IPS-20b (cell line): ENCODE measurements around the gene EGFR.
A peak's percentile ranks its signal among the peaks of the same experiment; 100 is the strongest.

Experiments used
- H3K27ac ChIP-seq: one replicate; pipeline ENCODE4 v1.5.1; 2013; ENCODE audit warnings: low read length
- H3K27me3 ChIP-seq: 2 replicates; pipeline ENCODE4 v1.6.1; 2013; ENCODE audit warnings: mild to moderate bottlenecking, low read length, inconsistent platforms; ENCODE audit not compliant: insufficient read depth
- H3K36me3 ChIP-seq: 2 replicates; pipeline ENCODE4 v1.6.1; 2013; ENCODE audit warnings: low read depth, mild to moderate bottlenecking, inconsistent platforms, low read length, moderate library complexity; ENCODE audit not compliant: insufficient read depth
- H3K4me1 ChIP-seq: 2 replicates; pipeline ENCODE4 v1.6.1; 2013; ENCODE audit warnings: mild to moderate bottlenecking, control low read depth, inconsistent platforms, low read length, moderate library complexity; ENCODE audit not compliant: insufficient read depth
- H3K4me3 ChIP-seq: 2 replicates; pipeline ENCODE4 v1.5.1; 2013; ENCODE audit warnings: mild to moderate bottlenecking, low read length, inconsistent platforms
- H3K9ac ChIP-seq: 2 replicates; pipeline ENCODE4 v1.6.1; 2013; ENCODE audit warnings: low read depth, mild to moderate bottlenecking, inconsistent platforms, low read length, moderate library complexity
- H3K9me3 ChIP-seq: 2 replicates; pipeline ENCODE4 v1.6.1; 2013; ENCODE audit warnings: mild to moderate bottlenecking, low read depth, low read length, inconsistent platforms; ENCODE audit not compliant: insufficient read depth

Gene EGFR

DNA sequence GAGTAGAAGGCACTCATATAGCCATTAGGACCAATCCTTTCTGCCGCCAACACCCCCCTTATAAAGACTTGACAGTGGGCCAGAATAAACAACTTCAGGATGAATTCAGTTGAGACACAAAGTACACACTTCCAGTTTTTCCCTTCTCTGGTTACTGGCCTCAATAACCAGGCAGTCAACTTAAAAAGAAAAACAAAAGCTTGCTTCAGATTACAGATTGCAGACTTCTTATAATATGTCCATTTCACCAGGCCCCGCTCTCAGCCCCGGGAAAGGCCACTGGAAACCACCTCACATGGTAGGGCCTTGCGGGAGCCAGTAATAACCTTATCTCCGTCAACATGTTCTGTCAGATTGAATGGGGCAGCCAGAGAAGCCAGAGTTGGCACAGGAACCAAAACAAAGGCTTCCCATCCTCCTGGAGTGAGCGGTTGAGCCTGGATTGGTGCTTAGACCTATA lies 108.8 kb downstream of the EGFR start:
- Histone ChIP-seq H3K9ac (no peak overlapping the region), H3K4me1 (peaks cover 28% of the 10 kb centered on the region), H3K9me3 (no peaks in the 10 kb centered on the region), H3K36me3 (no peaks in the 10 kb centered on the region), H3K27ac (no peak overlapping the region), H3K27me3 (no peaks in the 10 kb centered on the region), H3K4me3 (no peak overlapping the region)

- no peak overlapping the region for H3K4me3 ChIP-seq
- H3K27ac ChIP-seq = no peak overlapping the region
- H3K4me1 ChIP-seq = peaks cover 28% of the 10 kb centered on the region
- no peak overlapping the region for H3K9ac ChIP-seq
- no peaks in the 10 kb centered on the region for H3K9me3 ChIP-seq
- H3K36me3 ChIP-seq = no peaks in the 10 kb centered on the region
- no peaks in the 10 kb centered on the region for H3K27me3 ChIP-seq
Observed at GRCh38 chr7:55128693-55129394, 110.0 kb downstream of the EGFR start.

- no peak overlapping the region for H3K4me3 ChIP-seq
- peaks cover 28% of the 10 kb centered on the region for H3K4me1 ChIP-seq
- no peak overlapping the region for H3K27ac ChIP-seq
Observed at GRCh38 chr7:55129541-55130394, 111.0 kb downstream of the EGFR start.

GRCh38 chr7:55130395-55131141 lies 111.8 kb downstream of the EGFR start:
- Histone ChIP-seq H3K27me3 (no peaks in the 10 kb centered on the region), H3K27ac (no peak overlapping the region), H3K9me3 (no peaks in the 10 kb centered on the region), H3K9ac (peak overlapping the region; percentile 27; the same call in 1 of the 2 replicates), H3K4me3 (no peak overlapping the region), H3K4me1 (peaks cover 28% of the 10 kb centered on the region), H3K36me3 (no peaks in the 10 kb centered on the region)

More at GRCh38 chr7:55129541-55130394, 111.0 kb downstream of the EGFR start:
- Histone ChIP-seq H3K9me3 (no peaks in the 10 kb centered on the region), H3K27me3 (no peaks in the 10 kb centered on the region), H3K36me3 (no peaks in the 10 kb centered on the region), H3K9ac (peak overlapping the region; percentile 27; the same call in 1 of the 2 replicates)

- Histone ChIP-seq H3K4me1 (peaks cover 28% of the 10 kb centered on the region), H3K27me3 (no peaks in the 10 kb centered on the region), H3K9ac (no peak overlapping the region), H3K27ac (no peak overlapping the region), H3K4me3 (no peak overlapping the region), H3K36me3 (no peaks in the 10 kb centered on the region), H3K9me3 (no peaks in the 10 kb centered on the region)
Observed at GRCh38 chr7:55131142-55131929, 112.5 kb downstream of the EGFR start.

DNA sequence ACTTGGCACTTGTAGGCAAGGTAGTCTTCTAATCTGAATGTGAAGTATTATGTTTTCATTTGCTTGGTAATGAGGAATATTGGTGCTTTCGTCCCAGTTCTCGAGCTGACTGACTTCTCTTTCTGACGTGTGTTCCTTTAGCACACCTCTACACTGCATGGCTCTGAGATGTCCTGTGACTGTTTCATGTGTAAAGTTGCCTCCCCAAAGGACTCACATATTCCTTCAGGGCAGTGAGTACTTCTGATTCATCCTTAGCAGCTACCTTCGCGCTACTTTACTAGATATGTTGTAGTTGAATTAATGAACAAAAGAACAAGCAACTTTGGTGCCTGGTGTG lies 113.7 kb downstream of the EGFR start:
- H3K36me3 ChIP-seq = no peaks in the 10 kb centered on the region
- no peak overlapping the region for H3K4me3 ChIP-seq
- no peaks in the 10 kb centered on the region for H3K9me3 ChIP-seq
- no peaks in the 10 kb centered on the region for H3K27me3 ChIP-seq
- H3K9ac ChIP-seq = no peak overlapping the region
- no peak overlapping the region for H3K27ac ChIP-seq
- H3K4me1 ChIP-seq = peaks cover 28% of the 10 kb centered on the region

GRCh38 chr7:55132890-55133551 lies 114.2 kb downstream of the EGFR start:
- H3K36me3 ChIP-seq = no peaks in the 10 kb centered on the region
- no peak overlapping the region for H3K27ac ChIP-seq
- H3K27me3 ChIP-seq = no peaks in the 10 kb centered on the region
- no peaks in the 10 kb centered on the region for H3K9me3 ChIP-seq
- H3K4me1 ChIP-seq = peaks cover 28% of the 10 kb centered on the region
- no peak overlapping the region for H3K9ac ChIP-seq
- no peak overlapping the region for H3K4me3 ChIP-seq

DNA sequence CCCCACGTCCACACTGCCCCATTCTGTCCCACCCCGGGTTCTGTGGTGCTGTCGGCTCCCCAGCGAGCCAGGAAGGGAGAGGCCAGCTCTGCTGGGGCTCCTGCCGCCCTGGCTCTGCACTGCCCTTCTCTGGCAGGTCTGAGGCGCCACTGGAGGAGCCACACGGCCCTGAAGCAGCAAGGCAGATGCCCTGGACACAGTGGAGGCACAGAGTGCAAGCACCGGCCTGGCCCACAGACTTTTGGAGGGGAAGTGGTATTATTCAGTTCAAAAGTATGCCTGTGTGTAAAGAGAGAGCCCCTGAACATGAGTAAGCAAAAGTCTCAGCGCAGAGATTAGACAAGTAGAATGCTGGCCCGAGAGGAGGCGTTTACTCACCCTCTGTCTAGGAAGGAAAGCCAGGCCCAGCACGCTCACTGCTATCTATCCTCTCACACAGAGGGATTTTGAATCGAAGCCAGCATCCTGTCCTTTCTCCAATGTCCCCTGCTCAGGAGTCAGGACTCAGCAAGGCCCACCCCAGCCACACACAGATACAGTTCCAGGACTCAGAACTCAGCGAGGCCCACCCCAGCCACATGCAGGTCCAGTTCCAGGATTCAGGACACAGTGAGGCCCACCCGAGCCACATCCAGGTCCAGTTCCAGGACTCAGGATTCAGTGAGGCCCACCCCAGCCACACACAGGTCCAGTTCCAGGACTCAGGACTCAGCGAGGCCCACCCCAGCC lies 115.0 kb downstream of the EGFR start:
- H3K27ac ChIP-seq = no peak overlapping the region
- no peaks in the 10 kb centered on the region for H3K9me3 ChIP-seq
- H3K36me3 ChIP-seq = no peaks in the 10 kb centered on the region
- H3K4me1 ChIP-seq = peaks cover 28% of the 10 kb centered on the region
- H3K9ac ChIP-seq = no peak overlapping the region
- H3K27me3 ChIP-seq = no peaks in the 10 kb centered on the region
- no peak overlapping the region for H3K4me3 ChIP-seq

DNA sequence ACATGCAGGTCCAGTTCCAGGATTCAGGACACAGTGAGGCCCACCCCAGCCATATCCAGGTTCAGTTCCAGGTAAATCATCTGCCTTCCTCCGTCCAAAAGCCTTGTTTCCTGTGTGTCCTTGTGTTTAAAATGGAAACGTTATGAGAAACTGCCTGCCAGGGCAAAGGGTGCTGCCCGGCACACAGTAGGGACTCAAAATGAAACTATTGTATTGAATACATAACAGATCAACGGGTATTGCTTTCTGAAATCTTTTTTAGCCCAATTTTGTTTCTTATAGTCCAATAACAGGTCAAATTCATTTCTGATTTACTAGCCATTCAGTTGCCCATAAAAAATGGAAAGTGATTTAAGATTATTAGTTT lies 115.5 kb downstream of the EGFR start:
- Histone ChIP-seq H3K27ac (no peak overlapping the region), H3K4me3 (no peak overlapping the region), H3K9me3 (no peaks in the 10 kb centered on the region), H3K9ac (no peak overlapping the region), H3K27me3 (no peaks in the 10 kb centered on the region), H3K36me3 (no peaks in the 10 kb centered on the region), H3K4me1 (peaks cover 22% of the 10 kb centered on the region)

GRCh38 chr7:55134786-55135185 lies 116.0 kb downstream of the EGFR start:
- H3K4me3 ChIP-seq = no peak overlapping the region
- no peaks in the 10 kb centered on the region for H3K36me3 ChIP-seq
- H3K9me3 ChIP-seq = no peaks in the 10 kb centered on the region
- H3K27ac ChIP-seq = no peak overlapping the region
- no peaks in the 10 kb centered on the region for H3K27me3 ChIP-seq
- H3K9ac ChIP-seq = no peak overlapping the region
- H3K4me1 ChIP-seq = peaks cover 18% of the 10 kb centered on the region
